Measurements from ENCODE around the gene HJURP.
A peak's percentile ranks its signal among the peaks of the same experiment; 100 is the strongest.

Gene HJURP

GRCh38 chr2:233829193-233830110 is 24.9 kb downstream of the HJURP start:
- no peak for DNase-seq

- no peak for DNase-seq
Observed at GRCh38 chr2:233828546-233829192, 25.7 kb downstream of the HJURP start.

GRCh38 chr2:233824373-233824772 is 30.0 kb downstream of the HJURP start:
- no peak for DNase-seq

GRCh38 chr2:233823731-233824121 is 30.6 kb downstream of the HJURP start:
- no peak for DNase-seq

- DNase-seq: no peak
Observed at GRCh38 chr2:233822781-233823730, 31.3 kb downstream of the HJURP start.

GRCh38 chr2:233822101-233822771 is 32.1 kb downstream of the HJURP start:
- DNase-seq: no peak

- DNase-seq: no peak
Observed at GRCh38 chr2:233821709-233822100, 32.6 kb downstream of the HJURP start.

- no peak for DNase-seq
Observed at GRCh38 chr2:233821196-233821595, 33.1 kb downstream of the HJURP start.

- no peak for DNase-seq
Observed at GRCh38 chr2:233820774-233821105, 33.6 kb downstream of the HJURP start.

- no peak for DNase-seq
Observed at GRCh38 chr2:233819884-233820773, 34.2 kb downstream of the HJURP start.

GRCh38 chr2:233818639-233819621 is 35.4 kb downstream of the HJURP start:
- DNase-seq: no peak

GRCh38 chr2:233817995-233818638 is 36.2 kb downstream of the HJURP start:
- no peak for DNase-seq

GRCh38 chr2:233817361-233817911 is 36.9 kb downstream of the HJURP start:
- DNase-seq: no peak

- no peak for DNase-seq
Observed at GRCh38 chr2:233816771-233817170, 37.6 kb downstream of the HJURP start.

GRCh38 chr2:233816334-233816733 is 38.0 kb downstream of the HJURP start:
- no peak for DNase-seq

GRCh38 chr2:233815861-233816260 is 38.5 kb downstream of the HJURP start:
- DNase-seq: no peak

- DNase-seq: peak; percentile 49
Observed at GRCh38 chr2:233814056-233814835, 40.1 kb downstream of the HJURP start.

- no peak for DNase-seq
Observed at GRCh38 chr2:233813236-233814055, 40.9 kb downstream of the HJURP start.

Data from 8988T (cell line).